Glutamatergic neuron (in vitro differentiated cells): ENCODE results near the gene C22orf31. TPM values are rescaled to one million over a fixed set of nuclear protein-coding genes. Genes with fewer than 3 reads are reported as not detected.

Experiments used
- DNase-seq: peaks from one replicate; pipeline ENCODE4 v3.0.0; 2022
- H3K27ac Mint-ChIP-seq: one replicate; pipeline ENCODE4 v1.8.0; 2020; ENCODE audit warnings: mild to moderate bottlenecking, mixed read lengths, inconsistent platforms; ENCODE audit not compliant: unreplicated experiment
- H3K27me3 Mint-ChIP-seq: one replicate; pipeline ENCODE4 v1.8.0; 2020; ENCODE audit warnings: mild to moderate bottlenecking, moderate library complexity, mixed read lengths, inconsistent platforms; ENCODE audit not compliant: unreplicated experiment
- H3K36me3 Mint-ChIP-seq: one replicate; pipeline ENCODE4 v1.8.0; 2020; ENCODE audit warnings: mild to moderate bottlenecking, mixed read lengths, inconsistent platforms; ENCODE audit not compliant: unreplicated experiment
- H3K4me1 Mint-ChIP-seq: one replicate; pipeline ENCODE4 v1.8.0; 2020; ENCODE audit warnings: mild to moderate bottlenecking, low read depth, mixed read lengths, inconsistent platforms; ENCODE audit not compliant: unreplicated experiment
- H3K4me3 Mint-ChIP-seq: one replicate; pipeline ENCODE4 v1.8.0; 2020; ENCODE audit warnings: mild to moderate bottlenecking, mixed read lengths, inconsistent platforms; ENCODE audit not compliant: unreplicated experiment
- H3K9me3 Mint-ChIP-seq: one replicate; pipeline ENCODE4 v1.8.0; 2020; ENCODE audit warnings: mild to moderate bottlenecking, moderate library complexity, mixed read lengths, inconsistent platforms; ENCODE audit not compliant: unreplicated experiment
- total RNA-seq: library from RNA; stranded (reverse); fragmentation: NEBNext Ultra II Directional; extraction: Animal tissue kit (Norgen Biotek cat#: 25700); gene quantifications from one replicate; pipeline ENCODE4 v1.2.1, GENCODE V29; 2021; ENCODE audit not compliant: unreplicated experiment
- TF ChIP-seq, protein P1 (sequence below): fragments of 200-600 bp; sonication (generic); IDR thresholded peaks from one replicate; pipeline ENCODE4 v1.5.0; 2021; ENCODE audit not compliant: partially characterized antibody, unreplicated experiment

The C22orf31 gene
- total RNA-seq, 1 donor from 2014 or later = not detected

- Mint-ChIP-seq H3K4me1 (peaks cover 11% of the 10 kb centered on the region), H3K27ac (no peak overlapping the region), H3K4me3 (no peak overlapping the region), H3K36me3 (no peaks in the 10 kb centered on the region), H3K9me3 (peaks cover 3% of the 10 kb centered on the region), H3K27me3 (peaks cover 2% of the 10 kb centered on the region)
- DNase-seq = no peak
- TF ChIP-seq, protein P1, sequence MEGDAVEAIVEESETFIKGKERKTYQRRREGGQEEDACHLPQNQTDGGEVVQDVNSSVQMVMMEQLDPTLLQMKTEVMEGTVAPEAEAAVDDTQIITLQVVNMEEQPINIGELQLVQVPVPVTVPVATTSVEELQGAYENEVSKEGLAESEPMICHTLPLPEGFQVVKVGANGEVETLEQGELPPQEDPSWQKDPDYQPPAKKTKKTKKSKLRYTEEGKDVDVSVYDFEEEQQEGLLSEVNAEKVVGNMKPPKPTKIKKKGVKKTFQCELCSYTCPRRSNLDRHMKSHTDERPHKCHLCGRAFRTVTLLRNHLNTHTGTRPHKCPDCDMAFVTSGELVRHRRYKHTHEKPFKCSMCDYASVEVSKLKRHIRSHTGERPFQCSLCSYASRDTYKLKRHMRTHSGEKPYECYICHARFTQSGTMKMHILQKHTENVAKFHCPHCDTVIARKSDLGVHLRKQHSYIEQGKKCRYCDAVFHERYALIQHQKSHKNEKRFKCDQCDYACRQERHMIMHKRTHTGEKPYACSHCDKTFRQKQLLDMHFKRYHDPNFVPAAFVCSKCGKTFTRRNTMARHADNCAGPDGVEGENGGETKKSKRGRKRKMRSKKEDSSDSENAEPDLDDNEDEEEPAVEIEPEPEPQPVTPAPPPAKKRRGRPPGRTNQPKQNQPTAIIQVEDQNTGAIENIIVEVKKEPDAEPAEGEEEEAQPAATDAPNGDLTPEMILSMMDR = no peak
Measured at GRCh38 chr22:29009148-29009547, 52.5 kb downstream of the C22orf31 start.

Other genes starting within 250 kb of the C22orf31 start
- 8.3 TPM for gene ZNRF3, start 178.3 kb downstream of the C22orf31 start, total RNA-seq
- 20.5 TPM for gene KREMEN1, start 11.2 kb upstream of the C22orf31 start, total RNA-seq
- 0.76 TPM for gene EMID1, start 144.1 kb upstream of the C22orf31 start, total RNA-seq
- 50.4 TPM for gene RHBDD3, start 206.2 kb upstream of the C22orf31 start, total RNA-seq
- 355 TPM for gene EWSR1, start 206.4 kb upstream of the C22orf31 start, total RNA-seq
- gene GAS2L1, start 244.8 kb upstream of the C22orf31 start, total RNA-seq = 10.3 TPM